Neural cell (in vitro differentiated cells): ENCODE measurements around the gene MARK2. TPM values are rescaled to one million over a fixed set of nuclear protein-coding genes. Genes with fewer than 3 reads are reported as not detected.

Experiments used
- H2AFZ ChIP-seq: fragments of 200-600, 300-800 bp; sonication (generic), shearing (Covaris generic); 2 replicates; pipeline ENCODE4 v1.6.0; 2014; ENCODE audit warnings: low read depth, mild to moderate bottlenecking, antibody characterized with exemption, low read length, moderate library complexity
- H3F3A ChIP-seq: fragments of 200-600 bp; shearing (Covaris generic); 2 replicates; pipeline ENCODE4 v1.6.1; 2016; ENCODE audit warnings: mild to moderate bottlenecking, moderate library complexity, mixed read lengths, antibody characterized with exemption, low read length; ENCODE audit not compliant: insufficient read depth, poor library complexity, severe bottlenecking
- H3K27ac ChIP-seq: fragments of 200-600, 300-800 bp; sonication (generic), shearing (Covaris generic); 2 replicates; pipeline ENCODE4 v1.5.1; 2014; ENCODE audit warnings: mild to moderate bottlenecking, low read length, moderate library complexity
- H3K27me3 ChIP-seq: fragments of 300-800, 200-600 bp; sonication (generic), shearing (Covaris generic); 2 replicates; pipeline ENCODE4 v1.6.0; 2014; ENCODE audit warnings: mild to moderate bottlenecking, low read depth, low read length, moderate library complexity; ENCODE audit not compliant: insufficient read depth
- H3K36me3 ChIP-seq: fragments of 300-800, 200-600 bp; sonication (generic), shearing (Covaris generic); 2 replicates; pipeline ENCODE4 v1.5.1; 2014; ENCODE audit warnings: mild to moderate bottlenecking, antibody characterized with exemption, low read length, moderate library complexity; ENCODE audit not compliant: insufficient read depth
- H3K4me2 ChIP-seq: fragments of 300-800, 200-600 bp; sonication (generic), shearing (Covaris generic); 2 replicates; pipeline ENCODE4 v1.6.0; 2014; ENCODE audit warnings: mild to moderate bottlenecking, low read length
- H3K4me3 ChIP-seq: fragments of 300-800, 200-600 bp; sonication (generic), shearing (Covaris generic); 2 replicates; pipeline ENCODE4 v1.5.1; 2014; ENCODE audit warnings: mild to moderate bottlenecking, low read length, moderate library complexity
- H3K79me2 ChIP-seq: fragments of 200-600 bp; shearing (Covaris generic); replicated peaks from 2 replicates; pipeline ENCODE4 v1.6.0; 2014; ENCODE audit warnings: mild to moderate bottlenecking, low read length, moderate library complexity; ENCODE audit not compliant: insufficient read depth
- H3K9ac ChIP-seq: fragments of 300-800, 200-600 bp; sonication (generic), shearing (Covaris generic); 2 replicates; pipeline ENCODE4 v1.6.1; 2016; ENCODE audit warnings: mild to moderate bottlenecking, low read length, mixed read lengths
- H3K9me2 ChIP-seq: fragments of 200-600 bp; shearing (Covaris generic); 2 replicates; pipeline ENCODE4 v1.6.1; 2016; ENCODE audit warnings: mild to moderate bottlenecking, low read length, mixed read lengths; ENCODE audit not compliant: insufficient read depth
- H3K9me3 ChIP-seq: fragments of 200-600, 300-800 bp; sonication (generic), shearing (Covaris generic); 2 replicates; pipeline ENCODE4 v1.6.1; 2016; ENCODE audit warnings: mild to moderate bottlenecking, mixed run types, low read length, moderate library complexity, mixed read lengths
- H4K20me1 ChIP-seq: fragments of 200-600 bp; shearing (Covaris generic); 2 replicates; pipeline ENCODE4 v1.6.1; 2016; ENCODE audit warnings: mild to moderate bottlenecking, mixed run types; ENCODE audit not compliant: insufficient read depth
- EP300 ChIP-seq: fragments of 450-650 bp; conservative IDR thresholded peaks from 2 replicates; pipeline ENCODE4 v1.6.1; 2014; ENCODE audit warnings: antibody characterized with exemption, mild to moderate bottlenecking, moderate library complexity; ENCODE audit not compliant: poor library complexity, severe bottlenecking
- EZH2 ChIP-seq: fragments of 200-600, 300-800 bp; shearing (Covaris generic), sonication (generic); IDR thresholded peaks from 2 replicates; pipeline ENCODE4 v1.6.1; 2014; ENCODE audit warnings: antibody characterized with exemption, low read length, borderline replicate concordance, mild to moderate bottlenecking; ENCODE audit not compliant: insufficient read depth, poor library complexity, severe bottlenecking
- MXI1 ChIP-seq: fragments of 450-650 bp; conservative IDR thresholded peaks from 2 replicates; pipeline ENCODE4 v1.6.1; 2014; ENCODE audit warnings: antibody characterized with exemption, mild to moderate bottlenecking; ENCODE audit not compliant: poor library complexity, severe bottlenecking
- POLR2AphosphoS5 ChIP-seq: IDR thresholded peaks from 2 replicates; pipeline ENCODE4 v1.6.1; 2012
- RAD21 ChIP-seq: fragments of 450-650 bp; conservative IDR thresholded peaks from 2 replicates; pipeline ENCODE4 v1.6.1; 2014; ENCODE audit warnings: antibody characterized with exemption, mild to moderate bottlenecking, moderate library complexity
- SMC3 ChIP-seq: fragments of 450-650 bp; conservative IDR thresholded peaks from 2 replicates; pipeline ENCODE4 v1.6.1; 2014; ENCODE audit warnings: antibody characterized with exemption, mild to moderate bottlenecking, moderate library complexity; ENCODE audit not compliant: poor library complexity
- TAF1 ChIP-seq: IDR thresholded peaks from 2 replicates; pipeline ENCODE4 v1.6.1; 2012; ENCODE audit warnings: low read depth
- polyA plus RNA-seq: library from polyadenylated mRNA; depleted of rRNA; stranded (reverse); fragments of >200 nt; gene quantifications from 2 replicates; pipeline ENCODE4 v1.2.3, GENCODE V29; 2014
- TF ChIP-seq, protein P1 (sequence below): fragments of 450-650 bp; IDR thresholded peaks from 2 replicates; pipeline ENCODE4 v1.5.1; 2014; ENCODE audit warnings: antibody characterized with exemption, mild to moderate bottlenecking, moderate library complexity; ENCODE audit not compliant: poor library complexity, severe bottlenecking
- TF ChIP-seq, protein P2 (sequence below): IDR thresholded peaks from 2 replicates; pipeline ENCODE4 v1.6.1; 2012; ENCODE audit warnings: borderline replicate concordance

The MARK2 gene
- polyA plus RNA-seq, 1 donor from 2014 or later, result 11.3 TPM

DNA sequence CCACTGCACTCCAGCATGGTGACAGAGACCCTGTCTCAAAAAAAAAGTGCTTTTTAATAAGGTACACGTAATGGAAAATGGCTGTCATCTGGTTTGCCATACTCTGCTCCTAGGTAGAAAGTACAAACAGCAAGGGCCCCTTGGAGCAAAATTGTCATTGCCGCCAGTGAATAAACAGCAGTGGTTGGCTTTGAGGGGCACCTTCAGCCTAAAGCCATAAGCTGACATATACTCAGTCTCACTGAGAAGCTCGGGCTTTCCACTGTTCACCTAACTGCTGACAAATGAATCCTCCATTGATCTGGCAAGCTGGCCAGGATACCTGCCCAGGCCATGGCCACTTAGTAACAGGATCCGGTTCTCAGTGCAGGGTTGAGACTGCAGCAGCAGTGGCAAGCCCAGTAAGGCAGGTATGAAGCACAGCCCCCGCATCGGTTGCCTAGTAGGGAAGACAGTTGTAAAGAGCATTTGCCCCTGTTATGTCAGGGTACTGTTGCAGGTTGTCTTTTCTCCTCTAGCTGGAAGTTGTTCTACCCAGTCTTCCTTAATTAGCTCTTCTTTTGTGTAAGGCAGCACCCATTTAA is 38.8 kb downstream of the MARK2 start:
- Histone ChIP-seq H3F3A (no peaks in the 10 kb centered on the region), H3K9me2 (no peaks in the 10 kb centered on the region), H3K4me3 (no peak overlapping the region), H3K79me2 (peaks cover 4% of the 10 kb centered on the region), H2AFZ (no peak overlapping the region), H3K4me2 (no peak overlapping the region), H3K9me3 (no peaks in the 10 kb centered on the region), H3K27me3 (no peaks in the 10 kb centered on the region), H3K36me3 (peaks cover 4% of the 10 kb centered on the region), H3K9ac (no peak overlapping the region), H4K20me1 (no peaks in the 10 kb centered on the region), H3K27ac (no peak overlapping the region)
- TF ChIP-seq EP300 (no peak), TAF1 (no peak), EZH2 (no peak), MXI1 (no peak), RAD21 (no peak), POLR2AphosphoS5 (no peak), SMC3 (no peak)
- TF ChIP-seq, protein P1, sequence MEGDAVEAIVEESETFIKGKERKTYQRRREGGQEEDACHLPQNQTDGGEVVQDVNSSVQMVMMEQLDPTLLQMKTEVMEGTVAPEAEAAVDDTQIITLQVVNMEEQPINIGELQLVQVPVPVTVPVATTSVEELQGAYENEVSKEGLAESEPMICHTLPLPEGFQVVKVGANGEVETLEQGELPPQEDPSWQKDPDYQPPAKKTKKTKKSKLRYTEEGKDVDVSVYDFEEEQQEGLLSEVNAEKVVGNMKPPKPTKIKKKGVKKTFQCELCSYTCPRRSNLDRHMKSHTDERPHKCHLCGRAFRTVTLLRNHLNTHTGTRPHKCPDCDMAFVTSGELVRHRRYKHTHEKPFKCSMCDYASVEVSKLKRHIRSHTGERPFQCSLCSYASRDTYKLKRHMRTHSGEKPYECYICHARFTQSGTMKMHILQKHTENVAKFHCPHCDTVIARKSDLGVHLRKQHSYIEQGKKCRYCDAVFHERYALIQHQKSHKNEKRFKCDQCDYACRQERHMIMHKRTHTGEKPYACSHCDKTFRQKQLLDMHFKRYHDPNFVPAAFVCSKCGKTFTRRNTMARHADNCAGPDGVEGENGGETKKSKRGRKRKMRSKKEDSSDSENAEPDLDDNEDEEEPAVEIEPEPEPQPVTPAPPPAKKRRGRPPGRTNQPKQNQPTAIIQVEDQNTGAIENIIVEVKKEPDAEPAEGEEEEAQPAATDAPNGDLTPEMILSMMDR, result no peak
- TF ChIP-seq, protein P2, sequence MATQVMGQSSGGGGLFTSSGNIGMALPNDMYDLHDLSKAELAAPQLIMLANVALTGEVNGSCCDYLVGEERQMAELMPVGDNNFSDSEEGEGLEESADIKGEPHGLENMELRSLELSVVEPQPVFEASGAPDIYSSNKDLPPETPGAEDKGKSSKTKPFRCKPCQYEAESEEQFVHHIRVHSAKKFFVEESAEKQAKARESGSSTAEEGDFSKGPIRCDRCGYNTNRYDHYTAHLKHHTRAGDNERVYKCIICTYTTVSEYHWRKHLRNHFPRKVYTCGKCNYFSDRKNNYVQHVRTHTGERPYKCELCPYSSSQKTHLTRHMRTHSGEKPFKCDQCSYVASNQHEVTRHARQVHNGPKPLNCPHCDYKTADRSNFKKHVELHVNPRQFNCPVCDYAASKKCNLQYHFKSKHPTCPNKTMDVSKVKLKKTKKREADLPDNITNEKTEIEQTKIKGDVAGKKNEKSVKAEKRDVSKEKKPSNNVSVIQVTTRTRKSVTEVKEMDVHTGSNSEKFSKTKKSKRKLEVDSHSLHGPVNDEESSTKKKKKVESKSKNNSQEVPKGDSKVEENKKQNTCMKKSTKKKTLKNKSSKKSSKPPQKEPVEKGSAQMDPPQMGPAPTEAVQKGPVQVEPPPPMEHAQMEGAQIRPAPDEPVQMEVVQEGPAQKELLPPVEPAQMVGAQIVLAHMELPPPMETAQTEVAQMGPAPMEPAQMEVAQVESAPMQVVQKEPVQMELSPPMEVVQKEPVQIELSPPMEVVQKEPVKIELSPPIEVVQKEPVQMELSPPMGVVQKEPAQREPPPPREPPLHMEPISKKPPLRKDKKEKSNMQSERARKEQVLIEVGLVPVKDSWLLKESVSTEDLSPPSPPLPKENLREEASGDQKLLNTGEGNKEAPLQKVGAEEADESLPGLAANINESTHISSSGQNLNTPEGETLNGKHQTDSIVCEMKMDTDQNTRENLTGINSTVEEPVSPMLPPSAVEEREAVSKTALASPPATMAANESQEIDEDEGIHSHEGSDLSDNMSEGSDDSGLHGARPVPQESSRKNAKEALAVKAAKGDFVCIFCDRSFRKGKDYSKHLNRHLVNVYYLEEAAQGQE, result no peak

DNA sequence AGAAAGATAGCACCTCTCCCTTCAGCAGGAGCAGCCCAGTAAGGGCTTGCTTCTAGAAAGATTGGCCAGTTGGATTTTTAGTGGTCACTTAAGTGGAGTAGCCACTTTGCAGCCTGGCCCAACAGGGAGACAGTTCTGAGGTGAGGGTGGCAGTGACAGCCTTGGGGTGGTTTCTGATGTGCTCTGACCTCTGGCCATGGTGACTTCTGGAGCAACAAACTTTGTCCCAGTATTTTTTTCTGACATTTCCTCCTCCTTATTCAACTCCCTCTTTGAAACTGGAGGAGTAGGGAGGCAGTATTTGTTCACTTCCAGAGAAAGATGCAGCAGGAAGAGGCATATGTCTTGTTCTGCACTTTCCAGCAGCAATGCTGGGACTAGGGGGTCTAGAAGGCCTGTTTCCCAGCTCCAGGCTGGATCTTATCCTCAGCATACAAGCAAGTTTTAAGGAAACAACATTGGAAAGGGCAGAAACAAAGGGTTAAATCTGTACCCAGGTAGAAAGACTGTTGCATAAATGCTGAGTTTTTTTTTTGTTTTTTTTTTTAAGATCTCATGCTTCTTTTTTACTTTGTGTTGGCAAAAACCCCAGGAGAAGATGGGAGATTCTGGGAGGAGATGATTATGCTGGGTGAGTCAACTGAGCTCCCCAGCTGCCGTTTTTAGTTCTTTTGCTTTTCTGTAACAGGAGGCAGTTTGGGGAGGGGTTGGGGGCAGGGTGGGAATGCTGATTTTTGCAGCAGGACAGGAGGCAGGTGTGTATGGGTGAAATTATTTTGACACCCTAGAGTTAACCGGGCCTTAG is 40.9 kb downstream of the MARK2 start:
- Histone ChIP-seq H3K9ac (no peak overlapping the region), H3K4me3 (no peak overlapping the region), H3K27me3 (no peaks in the 10 kb centered on the region), H3K27ac (no peak overlapping the region), H3K9me3 (no peaks in the 10 kb centered on the region), H3K9me2 (no peaks in the 10 kb centered on the region), H4K20me1 (no peaks in the 10 kb centered on the region), H3F3A (no peaks in the 10 kb centered on the region), H3K4me2 (no peak overlapping the region), H3K79me2 (no peaks in the 10 kb centered on the region), H2AFZ (no peak overlapping the region), H3K36me3 (peaks cover 4% of the 10 kb centered on the region)
- TF ChIP-seq TAF1, result no peak
